Keratinocyte (primary cell): ENCODE data around the gene AGPAT2. TPM values are rescaled to one million over a fixed set of nuclear protein-coding genes. Genes with fewer than 3 reads are reported as not detected.

Source experiments
- DNase-seq: peaks from one replicate; pipeline ENCODE4 v3.0.0-alpha.2; 2011; ENCODE audit warnings: low read depth, missing footprints, low spot score
- FAIRE-seq: peaks from 2 replicates; lab custom pipeline; 2011; peaks lifted over from hg19 to GRCh38; lab: Jason Lieb, UNC
- H2AFZ ChIP-seq: 2 replicates; pipeline ENCODE4 v1.6.0; 2012; ENCODE audit warnings: low read length, control low read depth, inconsistent platforms; ENCODE audit not compliant: control insufficient read depth
- H3K27ac ChIP-seq: 2 replicates; pipeline ENCODE4 v1.5.1; 2011; ENCODE audit warnings: low read length; ENCODE audit not compliant: control insufficient read depth, insufficient read depth
- H3K27me3 ChIP-seq: 3 replicates; pipeline ENCODE4 v1.6.0; 2011; ENCODE audit warnings: low read length; ENCODE audit not compliant: control insufficient read depth, insufficient read depth; ENCODE audit errors: extremely low read depth
- H3K36me3 ChIP-seq, 2 experiments: 2 replicates in 1 of 2; 3 replicates in 1 of 2; pipeline ENCODE4 v1.5.1; 2011; ENCODE audit warnings: low read length in 2 of 2, mild to moderate bottlenecking in 1 of 2; ENCODE audit not compliant: control insufficient read depth in 2 of 2, insufficient read depth in 2 of 2; ENCODE audit errors: extremely low read depth in 1 of 2
- H3K4me1 ChIP-seq: 3 replicates; pipeline ENCODE4 v1.5.1; 2011; ENCODE audit warnings: low read length; ENCODE audit not compliant: control insufficient read depth, insufficient read depth; ENCODE audit errors: extremely low read depth
- H3K4me2 ChIP-seq: 3 replicates; pipeline ENCODE4 v1.6.0; 2011; ENCODE audit warnings: low read depth, low read length; ENCODE audit not compliant: control insufficient read depth, insufficient read depth; ENCODE audit errors: extremely low read depth
- H3K4me3 ChIP-seq, 3 experiments: fragments of 200-600 bp in 1 of 3; sonication (generic) in 1 of 3; 2 replicates in 2 of 3; 3 replicates in 1 of 3; pipeline ENCODE4 v1.5.1; 2011 to 2016; ENCODE audit warnings: low read length in 3 of 3, mild to moderate bottlenecking in 3 of 3, control low read depth in 2 of 3, inconsistent platforms in 1 of 3, low read depth in 1 of 3, mixed read lengths in 1 of 3, mixed run types in 1 of 3, moderate library complexity in 1 of 3; ENCODE audit not compliant: control insufficient read depth in 2 of 3, insufficient read depth in 2 of 3; ENCODE audit errors: extremely low read depth in 1 of 3
- H3K79me2 ChIP-seq: 2 replicates; pipeline ENCODE4 v1.6.0; 2012; ENCODE audit warnings: low read length; ENCODE audit not compliant: control insufficient read depth, insufficient read depth
- H3K9ac ChIP-seq: 3 replicates; pipeline ENCODE4 v1.6.0; 2011; ENCODE audit warnings: low read length; ENCODE audit not compliant: control insufficient read depth, insufficient read depth; ENCODE audit errors: extremely low read depth
- H3K9me1 ChIP-seq: 3 replicates; pipeline ENCODE4 v1.6.0; 2011; ENCODE audit warnings: low read length; ENCODE audit not compliant: control insufficient read depth, insufficient read depth; ENCODE audit errors: extremely low read depth
- H3K9me3 ChIP-seq: 2 replicates; pipeline ENCODE4 v1.5.1; 2012; ENCODE audit warnings: low read depth, low read length; ENCODE audit not compliant: control insufficient read depth
- H4K20me1 ChIP-seq: 3 replicates; pipeline ENCODE4 v1.6.0; 2011; ENCODE audit warnings: low read length; ENCODE audit not compliant: control insufficient read depth, insufficient read depth; ENCODE audit errors: extremely low read depth
- EZH2 ChIP-seq: IDR thresholded peaks from one replicate; pipeline ENCODE4 v1.6.1; 2012; ENCODE audit warnings: inconsistent platforms, mild to moderate bottlenecking, low read length, moderate library complexity
- dilution Hi-C: fragments of 300-500 bp; cut with MboI; formaldehyde crosslinking; loops from one replicate; pipeline ENCODE4 v1.7.0; 2020; ENCODE audit warnings: low sequenced_read_pairs; ENCODE audit not compliant: extremely low pct_ligation_motif_present
- polyA plus RNA-seq, 5 experiments: library from polyadenylated mRNA; depleted of rRNA in 3 of 5; stranded (reverse) in 3 of 5; stranded (forward) in 1 of 5; unstranded in 1 of 5; fragments of >200 nt; gene quantifications; 1 replicate in 1 of 5; 2 replicates in 3 of 5; 3 replicates in 1 of 5; pipeline versions ENCODE4 v1.2.1 to v1.2.3, GENCODE V29; 2011 to 2012; ENCODE audit warnings: missing spikeins in 2 of 5, low read depth in 1 of 5, low replicate concordance in 1 of 5
- TF ChIP-seq, protein P1 (sequence below), 3 experiments: IDR thresholded peaks in 1 of 3; conservative IDR thresholded peaks in 1 of 3; optimal IDR thresholded peaks in 1 of 3; 2 replicates in 2 of 3; 3 replicates in 1 of 3; pipeline versions ENCODE3 to v1.5.1; 2011; ENCODE audit warnings: low read length in 3 of 3, mild to moderate bottlenecking in 3 of 3, moderate library complexity in 2 of 3, control low read depth in 1 of 3, inconsistent platforms in 1 of 3; ENCODE audit not compliant: insufficient read depth in 2 of 3; ENCODE audit errors: extremely low read depth in 1 of 3

Gene AGPAT2
- polyA plus RNA-seq, 1 donor (not counting 4 experiments of a cell fraction or from before 2014, with no cell fraction given) = 26.5 TPM

- peaks cover 1% of the 10 kb centered on the region for H3K79me2 ChIP-seq
- H3K4me1 ChIP-seq = peaks cover 19% of the 10 kb centered on the region
- H2AFZ ChIP-seq = no peak overlapping the region
- H3K9me3 ChIP-seq = no peaks in the 10 kb centered on the region
- H3K4me3 ChIP-seq = no peak overlapping the region
- H3K9ac ChIP-seq = no peak overlapping the region
- peaks cover 3% of the 10 kb centered on the region for H3K9me1 ChIP-seq
- DNase-seq (no peak), FAIRE-seq (no peak)
- H3K36me3 ChIP-seq = peaks cover 10 to 16% of the 10 kb centered on the region in 2 experiments
- H3K27me3 ChIP-seq = no peaks in the 10 kb centered on the region
- H4K20me1 ChIP-seq = peaks cover 29% of the 10 kb centered on the region
- H3K4me2 ChIP-seq = no peak overlapping the region
- H3K27ac ChIP-seq = no peak overlapping the region
- dilution Hi-C loops = no loop called here
- TF ChIP-seq EZH2 = no peak
- TF ChIP-seq, protein P1, sequence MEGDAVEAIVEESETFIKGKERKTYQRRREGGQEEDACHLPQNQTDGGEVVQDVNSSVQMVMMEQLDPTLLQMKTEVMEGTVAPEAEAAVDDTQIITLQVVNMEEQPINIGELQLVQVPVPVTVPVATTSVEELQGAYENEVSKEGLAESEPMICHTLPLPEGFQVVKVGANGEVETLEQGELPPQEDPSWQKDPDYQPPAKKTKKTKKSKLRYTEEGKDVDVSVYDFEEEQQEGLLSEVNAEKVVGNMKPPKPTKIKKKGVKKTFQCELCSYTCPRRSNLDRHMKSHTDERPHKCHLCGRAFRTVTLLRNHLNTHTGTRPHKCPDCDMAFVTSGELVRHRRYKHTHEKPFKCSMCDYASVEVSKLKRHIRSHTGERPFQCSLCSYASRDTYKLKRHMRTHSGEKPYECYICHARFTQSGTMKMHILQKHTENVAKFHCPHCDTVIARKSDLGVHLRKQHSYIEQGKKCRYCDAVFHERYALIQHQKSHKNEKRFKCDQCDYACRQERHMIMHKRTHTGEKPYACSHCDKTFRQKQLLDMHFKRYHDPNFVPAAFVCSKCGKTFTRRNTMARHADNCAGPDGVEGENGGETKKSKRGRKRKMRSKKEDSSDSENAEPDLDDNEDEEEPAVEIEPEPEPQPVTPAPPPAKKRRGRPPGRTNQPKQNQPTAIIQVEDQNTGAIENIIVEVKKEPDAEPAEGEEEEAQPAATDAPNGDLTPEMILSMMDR (optimal IDR thresholded peaks at IDR 0.05 in 1 of 3, IDR thresholded peaks at IDR 0.05 in 1 of 3, conservative IDR thresholded peaks at IDR 0.05 in 1 of 3; ENCODE audit: extremely low read depth in 1 of 3, insufficient read depth in 2 of 3, low read length in 3 of 3) = peak in 1 of 3 experiments; percentile 4
Observed at GRCh38 chr9:136719195-136719880, 32.1 kb upstream of the AGPAT2 start.

DNA sequence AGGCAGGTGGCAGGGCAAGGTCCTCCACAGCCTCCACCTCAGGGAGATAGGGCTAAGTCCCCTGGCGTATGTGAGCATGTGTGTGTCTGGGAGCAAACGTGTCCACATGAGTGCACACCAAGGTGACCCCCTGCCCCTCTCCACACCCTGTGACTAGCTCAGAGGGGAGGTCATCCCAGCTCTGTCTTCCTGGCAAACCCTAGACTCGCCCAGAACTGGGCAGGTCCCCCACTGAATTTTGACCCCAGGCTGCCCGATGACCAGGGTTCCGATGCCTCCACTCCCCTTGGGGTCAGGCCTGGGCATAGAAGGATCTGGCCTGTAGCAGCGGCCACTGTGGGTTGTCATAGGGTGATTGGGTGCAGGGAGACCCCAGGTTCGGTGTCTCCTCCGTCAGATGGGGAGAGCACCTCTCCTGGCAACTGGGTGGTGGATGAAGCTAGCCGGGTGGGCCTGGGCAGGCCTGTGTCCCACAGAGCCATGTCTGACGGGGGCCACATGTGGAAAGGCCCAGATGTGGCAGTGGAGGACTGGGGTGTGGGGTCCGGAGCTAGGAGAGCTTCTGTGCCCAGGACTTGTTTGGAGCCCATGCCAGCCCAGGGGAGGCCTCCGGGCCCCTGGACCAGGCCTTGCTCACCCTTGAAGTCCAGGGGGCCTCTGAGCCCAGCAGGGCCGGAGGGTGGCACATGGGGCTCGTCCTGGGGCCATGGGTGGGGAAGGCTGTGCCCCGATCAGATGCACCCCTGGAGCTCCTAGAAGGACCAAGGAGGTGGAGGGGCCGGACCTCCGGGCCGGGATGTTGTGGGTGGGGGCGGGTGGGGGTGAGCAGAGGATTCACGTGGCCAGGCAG, 31.3 kb upstream of the AGPAT2 start:
- Histone ChIP-seq H3K9me1 (peaks cover 3% of the 10 kb centered on the region), H3K79me2 (no peaks in the 10 kb centered on the region), H3K9ac (no peak overlapping the region), H3K4me3 (no peak overlapping the region), H3K4me2 (no peak overlapping the region), H4K20me1 (peaks cover 24% of the 10 kb centered on the region), H3K36me3 (peaks cover 2 to 8% of the 10 kb centered on the region in 2 experiments), H3K9me3 (no peaks in the 10 kb centered on the region), H3K4me1 (peaks cover 19% of the 10 kb centered on the region), H3K27me3 (peaks cover 5% of the 10 kb centered on the region), H3K27ac (no peak overlapping the region), H2AFZ (no peak overlapping the region)
- no peak for DNase-seq
- FAIRE-seq = no peak
- TF ChIP-seq, protein P1 (optimal IDR thresholded peaks at IDR 0.05 in 1 of 3, IDR thresholded peaks at IDR 0.05 in 1 of 3, conservative IDR thresholded peaks at IDR 0.05 in 1 of 3; ENCODE audit: extremely low read depth in 1 of 3, insufficient read depth in 2 of 3, low read length in 3 of 3) = no peak
- dilution Hi-C loops = no loop called here
